Subcutaneous abdominal adipose tissue (tissue), 5 donors: ENCODE results near the gene THADA.

Experiments used
- H3K27ac ChIP-seq: one replicate; pipeline ENCODE4 v1.7.0; 2013; ENCODE audit warnings: low read depth, mild to moderate bottlenecking, inconsistent platforms, low read length, moderate library complexity
- H3K27me3 ChIP-seq, 5 donors: one replicate each; pipeline ENCODE4 v1.7.0; 2013; ENCODE audit warnings: low read length in 5 of 5, inconsistent platforms in 1 of 5; ENCODE audit not compliant: control insufficient read depth in 5 of 5, insufficient read depth in 4 of 5
- H3K36me3 ChIP-seq, 5 donors: one replicate each; pipeline ENCODE4 v1.7.0; 2013; ENCODE audit warnings: low read length in 5 of 5; ENCODE audit not compliant: control insufficient read depth in 5 of 5, insufficient read depth in 5 of 5
- H3K4me1 ChIP-seq, 5 donors: one replicate each; pipeline ENCODE4 v1.7.0; 2013; ENCODE audit warnings: low read length in 5 of 5, mild to moderate bottlenecking in 3 of 5, moderate library complexity in 1 of 5; ENCODE audit not compliant: control insufficient read depth in 5 of 5, insufficient read depth in 5 of 5
- H3K4me3 ChIP-seq, 5 donors: one replicate each; pipeline ENCODE4 v1.7.0; 2013; ENCODE audit warnings: low read length in 5 of 5, low read depth in 1 of 5
- H3K9ac ChIP-seq, 5 donors: one replicate each; pipeline ENCODE4 v1.7.0; 2013; ENCODE audit warnings: low read length in 5 of 5, mild to moderate bottlenecking in 4 of 5, moderate library complexity in 3 of 5
- H3K9me3 ChIP-seq, 5 donors: one replicate each; pipeline ENCODE4 v1.7.0; 2013; ENCODE audit warnings: low read length in 5 of 5; ENCODE audit not compliant: control insufficient read depth in 5 of 5
- donor health status: healthy.
- donor health status: healthy.
- donor health status: healthy.
- donor health status: healthy.
- donor health status: healthy.

The THADA gene

GRCh38 chr2:43246641-43247040, 349.2 kb downstream of the THADA start:
- H3K9ac ChIP-seq = peak overlapping the region in 2 of 5 donors; percentile 10 to 23
- no peaks in the 10 kb centered on the region for H3K27me3 ChIP-seq
- no peaks in the 10 kb centered on the region for H3K9me3 ChIP-seq
- H3K4me3 ChIP-seq = no peak overlapping the region
- no peak overlapping the region for H3K27ac ChIP-seq
- H3K4me1 ChIP-seq = peaks cover 5 to 32% (median 20%) of the 10 kb centered on the region in 5 donors
- peaks cover 0 to 4% (median 0%) of the 10 kb centered on the region in 5 donors for H3K36me3 ChIP-seq

- Histone ChIP-seq H3K4me3 (no peak overlapping the region), H3K27ac (no peak overlapping the region)
Observed at GRCh38 chr2:43241558-43241957, 354.3 kb downstream of the THADA start.

GRCh38 chr2:43240766-43241150, 355.1 kb downstream of the THADA start:
- Histone ChIP-seq H3K9me3 (no peaks in the 10 kb centered on the region), H3K9ac (peak overlapping the region in 1 of 5 donors; percentile 21), H3K36me3 (peaks cover 0 to 4% (median 0%) of the 10 kb centered on the region in 5 donors), H3K27me3 (no peaks in the 10 kb centered on the region), H3K4me1 (peaks cover 3 to 41% (median 17%) of the 10 kb centered on the region in 5 donors), H3K27ac (peak overlapping the region; percentile 1), H3K4me3 (no peak overlapping the region)

More at GRCh38 chr2:43241558-43241957, 354.3 kb downstream of the THADA start:
- H3K9ac ChIP-seq = no peak overlapping the region
- peaks cover 4 to 40% (median 20%) of the 10 kb centered on the region in 5 donors for H3K4me1 ChIP-seq
- peaks cover 0 to 4% (median 0%) of the 10 kb centered on the region in 5 donors for H3K36me3 ChIP-seq
- no peaks in the 10 kb centered on the region for H3K9me3 ChIP-seq
- H3K27me3 ChIP-seq = no peaks in the 10 kb centered on the region

GRCh38 chr2:43239981-43240765, 355.7 kb downstream of the THADA start:
- Histone ChIP-seq H3K9me3 (no peaks in the 10 kb centered on the region), H3K4me3 (no peak overlapping the region), H3K4me1 (peaks cover 3 to 36% (median 16%) of the 10 kb centered on the region in 5 donors), H3K27me3 (no peaks in the 10 kb centered on the region), H3K9ac (peak overlapping the region in 1 of 5 donors; percentile 21), H3K27ac (peak overlapping the region; percentile 1), H3K36me3 (peaks cover 0 to 4% (median 0%) of the 10 kb centered on the region in 5 donors)

- Histone ChIP-seq H3K9ac (no peak overlapping the region), H3K27ac (no peak overlapping the region), H3K9me3 (no peaks in the 10 kb centered on the region), H3K36me3 (peaks cover 0 to 4% (median 0%) of the 10 kb centered on the region in 5 donors), H3K4me1 (peaks cover 0 to 34% (median 11%) of the 10 kb centered on the region in 5 donors), H3K4me3 (no peak overlapping the region), H3K27me3 (no peaks in the 10 kb centered on the region)
Observed at GRCh38 chr2:43238813-43239212, 357.0 kb downstream of the THADA start.

GRCh38 chr2:43238176-43238575, 357.7 kb downstream of the THADA start:
- Histone ChIP-seq H3K9ac (no peak overlapping the region), H3K27ac (no peak overlapping the region), H3K4me3 (no peak overlapping the region), H3K4me1 (peaks cover 0 to 38% (median 12%) of the 10 kb centered on the region in 5 donors), H3K9me3 (no peaks in the 10 kb centered on the region), H3K36me3 (peaks cover 0 to 4% (median 0%) of the 10 kb centered on the region in 5 donors), H3K27me3 (no peaks in the 10 kb centered on the region)

- Histone ChIP-seq H3K27me3 (no peaks in the 10 kb centered on the region), H3K4me3 (no peak overlapping the region), H3K9ac (no peak overlapping the region), H3K27ac (no peak overlapping the region), H3K36me3 (peaks cover 0 to 21% (median 8%) of the 10 kb centered on the region in 5 donors), H3K4me1 (peaks cover 0 to 42% (median 26%) of the 10 kb centered on the region in 5 donors), H3K9me3 (no peaks in the 10 kb centered on the region)
Observed at GRCh38 chr2:43233218-43234212, 362.3 kb downstream of the THADA start.

- peaks cover 6 to 52% (median 31%) of the 10 kb centered on the region in 5 donors for H3K4me1 ChIP-seq
- H3K4me3 ChIP-seq = no peak overlapping the region
- no peak overlapping the region for H3K27ac ChIP-seq
- peaks cover 0 to 21% (median 8%) of the 10 kb centered on the region in 5 donors for H3K36me3 ChIP-seq
- H3K9me3 ChIP-seq = no peaks in the 10 kb centered on the region
- H3K9ac ChIP-seq = no peak overlapping the region
- H3K27me3 ChIP-seq = no peaks in the 10 kb centered on the region
Observed at GRCh38 chr2:43230951-43231827, 364.6 kb downstream of the THADA start.

- Histone ChIP-seq H3K4me1 (peaks cover 6 to 55% (median 31%) of the 10 kb centered on the region in 5 donors), H3K4me3 (no peak overlapping the region), H3K9me3 (no peaks in the 10 kb centered on the region), H3K27ac (no peak overlapping the region), H3K27me3 (no peaks in the 10 kb centered on the region), H3K9ac (no peak overlapping the region), H3K36me3 (peaks cover 0 to 23% (median 8%) of the 10 kb centered on the region in 5 donors)
Observed at GRCh38 chr2:43230351-43230885, 365.4 kb downstream of the THADA start.
